A673 (cell line): ENCODE data around the gene IQCK. TPM values are rescaled to one million over a fixed set of nuclear protein-coding genes. Genes with fewer than 3 reads are reported as not detected.

Source experiments
- BruUV-seq: library from RNA; stranded (reverse); fragments of 400-500 nt; replicated peaks from 2 replicates; lab custom pipeline; 2021; lab: Mats Ljungman, UMichigan
- CTCF ChIA-PET: fragments of 300-600 bp; sonication (Branson Sonifier 250); formaldehyde crosslinking; loops from one replicate; lab custom pipeline; 2022; ENCODE audit warnings: antibody characterized with exemption; lab: Charles Lee
- POLR2A ChIA-PET: fragments of 300-600 bp; sonication (Branson Sonifier 250); formaldehyde crosslinking; loops from one replicate; lab custom pipeline; 2022; ENCODE audit warnings: antibody characterized with exemption; ENCODE audit not compliant: low non-redundant PET; lab: Charles Lee
- DNase-seq: peaks from one replicate; pipeline ENCODE4 v3.0.0-alpha.2; 2015; ENCODE audit warnings: low spot score
- H3K27ac ChIP-seq: fragments of 200-600 bp; sonication (generic); 2 replicates; pipeline ENCODE4 v1.5.1; 2016; ENCODE audit warnings: mixed run types, low read depth, mild to moderate bottlenecking, mixed read lengths, antibody characterized with exemption, low read length; ENCODE audit not compliant: poor library complexity, severe bottlenecking
- H3K27me3 ChIP-seq: fragments of 200-600 bp; sonication (generic); replicated peaks from 2 replicates; pipeline ENCODE4 v1.6.1; 2017; ENCODE audit warnings: mixed run types, low read depth, mild to moderate bottlenecking, mixed read lengths, antibody characterized with exemption, low read length; ENCODE audit not compliant: insufficient read depth, poor library complexity
- H3K36me3 ChIP-seq: fragments of 200-600 bp; sonication (generic); 2 replicates; pipeline ENCODE4 v1.6.1; 2016; ENCODE audit warnings: mixed run types, mild to moderate bottlenecking, mixed read lengths, antibody characterized with exemption, low read length; ENCODE audit not compliant: insufficient read depth, poor library complexity, severe bottlenecking
- H3K4me1 ChIP-seq: fragments of 200-600 bp; sonication (generic); 2 replicates; pipeline ENCODE4 v1.6.1; 2017; ENCODE audit warnings: mixed run types, mild to moderate bottlenecking, mixed read lengths, antibody characterized with exemption, low read length; ENCODE audit not compliant: insufficient read depth, poor library complexity, severe bottlenecking
- H3K4me3 ChIP-seq: fragments of 200-600 bp; sonication (generic); 2 replicates; pipeline ENCODE4 v1.5.1; 2016; ENCODE audit warnings: low read depth, mixed run types, mild to moderate bottlenecking, mixed read lengths, low read length; ENCODE audit not compliant: poor library complexity, severe bottlenecking
- H3K9me3 ChIP-seq: fragments of 200-600 bp; sonication (generic); 2 replicates; pipeline ENCODE4 v1.6.1; 2016; ENCODE audit warnings: mixed run types, low read depth, mild to moderate bottlenecking, mixed read lengths, antibody characterized with exemption, low read length; ENCODE audit not compliant: poor library complexity, severe bottlenecking
- EZH2 ChIP-seq: fragments of 200-600 bp; sonication (generic); IDR thresholded peaks from 2 replicates; pipeline ENCODE4 v1.6.1; 2017; ENCODE audit warnings: borderline replicate concordance, low read depth, mild to moderate bottlenecking, mixed read lengths, antibody characterized with exemption, low read length; ENCODE audit not compliant: poor library complexity, severe bottlenecking
- intact Hi-C: fragments of 100-400 bp; cut with micrococcal nuclease; formaldehyde crosslinking; loops from one replicate; pipeline ENCODE4 v1.10.0; 2022; ENCODE audit not compliant: unreplicated experiment
- total RNA-seq: library from RNA; stranded (reverse); gene quantifications from 2 replicates; pipeline ENCODE4 v1.2.3, GENCODE V29; 2021
- TF ChIP-seq, protein P1 (sequence below): fragments of 300-800, 200-600 bp; sonication (generic); conservative IDR thresholded peaks from 2 replicates; pipeline ENCODE4 v1.5.1; 2017; ENCODE audit warnings: low read depth, mild to moderate bottlenecking, antibody characterized with exemption, low read length, moderate library complexity, mixed read lengths

The IQCK gene
- total RNA-seq, 1 experiment from 2014 or later: 11.2 TPM

DNA sequence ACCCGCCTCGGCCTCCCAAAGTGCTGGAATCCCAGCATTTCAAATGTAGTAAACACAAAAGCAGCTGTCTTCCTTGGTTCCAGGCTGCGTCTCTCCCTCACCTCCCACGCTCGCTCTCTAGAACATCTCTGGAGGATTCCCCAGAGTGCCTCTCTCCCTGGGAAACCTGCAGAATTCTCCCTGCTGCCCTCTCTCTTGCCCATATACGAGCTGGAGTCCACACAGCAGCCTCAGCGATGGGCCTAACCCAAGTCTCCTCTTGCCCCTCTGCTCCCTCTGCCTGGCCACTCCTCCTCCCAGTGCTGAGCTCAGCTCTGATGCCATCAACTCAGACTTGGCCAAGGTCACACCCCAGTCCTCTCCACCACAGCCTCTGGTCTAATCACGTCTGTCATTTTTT, 156.0 kb downstream of the IQCK start:
- Histone ChIP-seq H3K4me1 (peaks cover 7% of the 10 kb centered on the region), H3K27ac (no peak overlapping the region), H3K27me3 (no peaks in the 10 kb centered on the region), H3K4me3 (no peak overlapping the region), H3K9me3 (no peaks in the 10 kb centered on the region), H3K36me3 (no peaks in the 10 kb centered on the region)
- POLR2A ChIA-PET: no interaction called here
- TF ChIP-seq EZH2: no peak
- DNase-seq: no peak
- CTCF ChIA-PET: no interaction called here
- intact Hi-C loops: no loop called here
- no TSS peak for BruUV-seq

DNA sequence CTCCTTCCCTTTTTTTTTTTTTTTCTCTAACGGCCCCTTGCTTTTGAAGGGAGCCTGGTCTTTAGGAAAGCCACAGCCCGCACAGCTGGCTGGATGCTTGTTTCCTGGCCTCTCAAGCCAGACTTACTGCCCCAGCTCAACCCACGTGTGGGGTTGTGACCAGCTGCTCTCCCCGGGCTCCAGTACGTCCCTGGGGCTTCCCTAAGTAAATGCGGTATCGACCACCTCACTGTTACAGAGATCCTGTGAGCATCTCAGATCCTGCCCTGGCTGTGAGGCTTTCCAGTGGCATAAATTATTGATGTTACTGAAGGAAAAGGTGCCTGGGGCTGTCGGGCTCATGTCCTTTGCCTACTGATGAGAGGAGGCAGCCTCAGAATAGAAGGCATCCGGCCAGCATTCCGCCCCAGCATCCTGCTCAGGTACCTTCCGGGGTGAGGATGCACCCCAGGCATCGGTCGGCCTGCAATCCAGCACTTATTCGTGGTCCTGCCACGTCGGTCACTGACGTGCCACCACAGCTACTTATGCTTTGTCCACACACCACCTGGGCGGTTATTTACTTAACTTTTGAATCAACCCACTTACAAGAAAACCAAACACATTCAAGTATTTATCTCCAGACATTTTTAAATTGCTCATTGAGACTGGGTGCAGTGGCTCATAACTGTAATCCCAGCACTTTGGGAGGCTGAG, 156.9 kb downstream of the IQCK start:
- POLR2A ChIA-PET: interaction anchor here (0.6 kb wide), 1 partner anchor 491 kb away, joined by 7 read pairs; no protein-coding TSS in a partner anchor
- DNase-seq: no peak
- Histone ChIP-seq H3K4me1 (peaks cover 7% of the 10 kb centered on the region), H3K36me3 (no peaks in the 10 kb centered on the region), H3K4me3 (no peak overlapping the region), H3K9me3 (no peaks in the 10 kb centered on the region), H3K27me3 (no peaks in the 10 kb centered on the region), H3K27ac (no peak overlapping the region)
- BruUV-seq: no TSS peak
- TF ChIP-seq, protein P1, sequence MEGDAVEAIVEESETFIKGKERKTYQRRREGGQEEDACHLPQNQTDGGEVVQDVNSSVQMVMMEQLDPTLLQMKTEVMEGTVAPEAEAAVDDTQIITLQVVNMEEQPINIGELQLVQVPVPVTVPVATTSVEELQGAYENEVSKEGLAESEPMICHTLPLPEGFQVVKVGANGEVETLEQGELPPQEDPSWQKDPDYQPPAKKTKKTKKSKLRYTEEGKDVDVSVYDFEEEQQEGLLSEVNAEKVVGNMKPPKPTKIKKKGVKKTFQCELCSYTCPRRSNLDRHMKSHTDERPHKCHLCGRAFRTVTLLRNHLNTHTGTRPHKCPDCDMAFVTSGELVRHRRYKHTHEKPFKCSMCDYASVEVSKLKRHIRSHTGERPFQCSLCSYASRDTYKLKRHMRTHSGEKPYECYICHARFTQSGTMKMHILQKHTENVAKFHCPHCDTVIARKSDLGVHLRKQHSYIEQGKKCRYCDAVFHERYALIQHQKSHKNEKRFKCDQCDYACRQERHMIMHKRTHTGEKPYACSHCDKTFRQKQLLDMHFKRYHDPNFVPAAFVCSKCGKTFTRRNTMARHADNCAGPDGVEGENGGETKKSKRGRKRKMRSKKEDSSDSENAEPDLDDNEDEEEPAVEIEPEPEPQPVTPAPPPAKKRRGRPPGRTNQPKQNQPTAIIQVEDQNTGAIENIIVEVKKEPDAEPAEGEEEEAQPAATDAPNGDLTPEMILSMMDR: no peak
- TF ChIP-seq EZH2: no peak
- CTCF ChIA-PET: no interaction called here
- intact Hi-C loops: no loop called here

DNA sequence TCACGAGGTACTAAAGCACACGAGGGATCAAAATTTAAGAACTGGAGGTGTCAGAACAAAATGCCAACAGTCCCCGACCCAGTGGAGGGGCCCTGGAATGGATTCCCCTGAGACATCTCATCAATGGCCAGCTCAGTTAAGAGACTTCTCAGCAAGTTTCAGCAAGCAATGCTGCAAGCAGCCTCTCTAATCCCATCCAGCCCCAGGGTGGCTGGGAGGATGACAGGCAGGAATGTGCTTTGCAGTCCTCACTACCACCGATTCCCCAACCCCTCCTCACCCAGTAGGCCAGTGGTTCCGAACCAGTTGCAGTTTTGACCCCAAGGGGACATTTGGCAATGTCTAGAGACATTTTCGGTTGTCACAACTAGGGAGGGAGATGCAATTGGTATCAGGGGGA, 157.8 kb downstream of the IQCK start:
- H3K36me3 ChIP-seq: no peaks in the 10 kb centered on the region

More for the DNA sequence above, 157.8 kb downstream of the IQCK start:
- Histone ChIP-seq H3K27me3 (no peaks in the 10 kb centered on the region), H3K27ac (no peak overlapping the region), H3K4me3 (no peak overlapping the region), H3K9me3 (no peaks in the 10 kb centered on the region), H3K4me1 (peaks cover 7% of the 10 kb centered on the region)
- intact Hi-C loops: no loop called here
- ChIA-PET POLR2A (interaction anchor here (0.6 kb wide), 1 partner anchor 232 kb away, joined by 6 read pairs; no protein-coding TSS in a partner anchor), CTCF (interaction anchor here (1.1 kb wide), 1 partner anchor 292 kb away, joined by 3 read pairs; no protein-coding TSS in a partner anchor)
- no peak for DNase-seq
- TF ChIP-seq, protein P1: no peak
- no peak for TF ChIP-seq EZH2
- BruUV-seq: no TSS peak
